Right ventricle myocardium superior (tissue), 1 donor: ENCODE measurements around the gene CNTROB. TPM values are rescaled to one million over a fixed set of nuclear protein-coding genes. Genes with fewer than 3 reads are reported as not detected.
A peak's percentile ranks its signal among the peaks of the same experiment; 100 is the strongest.

ENCODE experiments used
- ATAC-seq: fragments of 200-7000 bp; cut with Tn5 transposase; one replicate; pipeline ENCODE4 v1.9.1; 2020; ENCODE audit warnings: mild to moderate bottlenecking; ENCODE audit not compliant: poor library complexity
- DNase-seq: peaks from one replicate; pipeline ENCODE4 v3.0.0-alpha.2; 2020
- intact Hi-C: fragments of 100-400 bp; cut with DNase I; formaldehyde crosslinking; loops from one replicate; pipeline ENCODE4 v1.11.2; 2022
- total RNA-seq: library from RNA; stranded (reverse); fragmentation: NEBNext Ultra II Directional; extraction: Animal tissue kit (Norgen Biotek cat#: 25700); gene quantifications from one replicate; pipeline ENCODE4 v1.2.1, GENCODE V29; 2021
- donor health status: DM: no; HTN: yes; CAD: no; lungs with severe emphysema.

Gene CNTROB
- total RNA-seq, 1 donor from 2014 or later: 8.8 TPM

DNA sequence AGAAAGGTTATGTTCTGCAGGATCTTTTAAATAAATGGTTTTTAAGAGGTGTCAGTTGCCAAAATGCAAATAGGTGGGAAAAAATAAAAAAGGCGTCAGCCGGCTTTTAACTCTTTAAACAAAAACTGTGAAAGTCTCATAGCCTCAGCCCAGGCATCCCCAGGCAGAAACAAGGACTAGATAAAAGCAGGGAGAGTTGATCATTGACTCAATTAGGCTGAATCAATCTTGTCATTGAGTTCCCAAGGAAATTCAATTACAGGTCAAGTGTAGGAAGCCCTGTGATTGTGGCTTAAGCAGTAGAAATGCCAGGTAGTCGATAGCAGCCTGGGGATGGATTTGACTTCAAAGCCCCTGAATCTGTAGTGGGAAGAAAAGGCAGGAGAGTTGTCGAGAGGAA, 39.6 kb downstream of the CNTROB start:
- DNase-seq (no peak), ATAC-seq (no peak)
- intact Hi-C loops: no loop called here

DNA sequence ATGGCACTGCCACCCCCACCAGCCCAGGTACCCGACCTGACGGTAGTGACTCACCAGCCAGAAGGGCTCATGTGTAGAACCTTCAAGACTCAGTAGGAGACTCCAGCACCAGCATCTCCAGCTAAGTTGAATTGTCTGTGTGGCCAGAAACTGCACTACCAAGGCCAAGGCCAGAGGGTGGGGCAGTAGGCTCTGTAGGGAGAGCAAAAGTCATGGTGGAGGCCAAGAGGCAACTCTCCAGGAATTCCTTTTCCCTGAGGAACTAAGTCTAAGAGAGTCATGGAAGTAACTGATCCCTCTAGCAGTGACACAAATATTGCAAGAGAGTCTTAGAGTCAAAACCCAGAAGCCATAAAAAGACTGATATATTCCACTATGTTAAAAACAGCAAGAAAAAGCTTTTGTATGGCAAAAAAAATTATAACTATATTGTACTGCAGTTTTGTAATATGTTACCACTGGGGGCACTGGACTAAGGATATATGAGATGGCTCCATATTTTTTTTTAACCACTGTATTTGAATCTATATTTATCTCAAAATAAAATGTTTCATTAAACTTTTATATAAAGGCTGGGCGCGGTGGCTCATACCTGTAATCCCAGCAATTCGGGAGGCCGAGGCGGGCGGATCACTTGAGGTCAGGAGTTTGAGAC, 40.3 kb downstream of the CNTROB start:
- intact Hi-C loops: no loop called here
- DNase-seq: no peak

DNA sequence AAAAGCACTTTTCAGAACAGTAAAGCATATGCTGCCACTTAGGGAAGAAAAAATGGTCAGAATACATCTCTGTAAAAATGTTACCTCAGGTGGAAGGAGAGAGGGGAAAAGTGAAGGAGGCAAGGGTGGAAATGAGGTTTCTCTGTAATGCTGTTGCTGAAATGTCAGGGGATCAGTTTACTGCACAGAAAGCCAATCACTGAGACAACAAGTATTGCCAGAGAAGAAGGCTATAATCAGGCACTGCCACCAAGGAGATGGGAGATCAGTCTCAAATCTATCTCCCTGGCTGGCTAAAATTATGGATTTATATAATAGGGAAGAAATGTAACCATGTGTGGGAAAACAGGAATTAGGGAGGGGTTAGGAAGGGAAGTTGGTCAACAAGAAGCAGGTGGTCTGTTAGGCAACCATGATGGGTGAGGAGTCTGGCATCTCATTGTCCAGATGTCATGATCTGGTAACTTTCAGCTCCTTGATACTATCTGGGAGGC, 42.7 kb downstream of the CNTROB start:
- ATAC-seq (no peak), DNase-seq (no peak)
- intact Hi-C loops: no loop called here

More for the DNA sequence above, 40.3 kb downstream of the CNTROB start:
- ATAC-seq: peak; percentile 51

- intact Hi-C loops: no loop called here
- no peak for ATAC-seq
- no peak for DNase-seq
These were observed 45.0 kb downstream of the CNTROB start for GRCh38 chr17:7977039-7977438.

DNA sequence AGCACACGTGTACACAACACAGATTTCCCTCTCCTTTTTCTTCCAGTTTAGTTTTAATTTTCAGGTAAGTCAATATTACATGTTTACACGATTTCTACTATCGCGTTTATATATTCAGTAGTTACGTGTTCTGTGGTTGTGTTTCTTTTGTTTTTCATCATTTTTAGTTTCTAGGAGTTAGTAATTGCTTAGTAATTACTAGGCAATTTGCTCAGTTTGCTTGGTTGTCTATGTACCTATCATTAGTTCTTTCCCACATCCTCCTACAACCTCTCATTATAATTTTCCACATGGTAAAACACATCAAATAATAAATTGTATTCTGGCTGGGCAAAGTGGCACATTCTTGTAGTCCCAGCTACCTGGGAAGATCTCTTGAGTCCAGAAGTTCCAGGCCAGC, 45.8 kb downstream of the CNTROB start:
- ATAC-seq (no peak), DNase-seq (no peak)
- intact Hi-C loops: no loop called here

DNA sequence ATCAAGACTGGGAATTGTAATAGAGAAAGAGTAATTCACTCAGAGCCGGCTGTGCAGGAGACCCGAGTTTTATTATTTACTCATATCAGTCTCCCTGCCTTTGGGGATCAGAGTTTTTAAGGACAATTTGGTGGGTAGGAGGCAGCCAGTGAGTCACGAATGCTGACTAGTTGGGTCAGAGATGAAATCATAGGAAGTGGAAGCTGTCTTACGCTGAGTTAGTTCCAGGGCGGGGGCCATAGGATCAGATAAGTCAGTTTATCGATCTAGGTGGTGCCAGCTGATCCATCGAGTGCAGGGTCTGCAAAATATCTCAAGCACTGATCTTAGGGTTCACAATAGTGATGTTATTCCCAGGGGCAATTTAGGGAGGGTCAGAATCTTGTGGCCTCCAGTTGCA, 50.2 kb downstream of the CNTROB start:
- no peak for ATAC-seq
- no peak for DNase-seq
- intact Hi-C loops: no loop called here

DNA sequence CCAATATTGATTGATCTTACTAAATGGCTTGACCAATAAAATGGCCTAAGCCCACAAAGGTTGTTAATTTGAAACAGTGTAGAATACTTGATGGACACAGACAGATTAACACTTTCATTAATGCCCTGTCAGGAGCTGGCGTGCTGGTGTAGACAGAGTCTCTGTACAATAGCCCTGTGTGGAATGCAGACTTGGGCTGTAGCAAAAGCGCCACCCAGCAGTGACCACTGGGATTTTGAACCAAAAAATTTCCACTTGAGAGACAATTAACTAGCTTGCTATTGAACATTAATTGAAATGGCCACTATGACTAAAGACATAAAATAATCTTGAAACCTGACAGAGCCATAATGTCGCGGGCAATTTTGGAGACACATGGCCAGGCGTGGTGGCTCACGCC, 50.7 kb downstream of the CNTROB start:
- intact Hi-C loops: no loop called here
- ATAC-seq: no peak
- no peak for DNase-seq

GRCh38 chr17:7984904-7985303, 52.9 kb downstream of the CNTROB start:
- DNase-seq (no peak), ATAC-seq (no peak)
- intact Hi-C loops: no loop called here

- DNase-seq: no peak
- ATAC-seq: no peak
- intact Hi-C loops: no loop called here
These were observed 55.3 kb downstream of the CNTROB start for GRCh38 chr17:7987112-7987893.

DNA sequence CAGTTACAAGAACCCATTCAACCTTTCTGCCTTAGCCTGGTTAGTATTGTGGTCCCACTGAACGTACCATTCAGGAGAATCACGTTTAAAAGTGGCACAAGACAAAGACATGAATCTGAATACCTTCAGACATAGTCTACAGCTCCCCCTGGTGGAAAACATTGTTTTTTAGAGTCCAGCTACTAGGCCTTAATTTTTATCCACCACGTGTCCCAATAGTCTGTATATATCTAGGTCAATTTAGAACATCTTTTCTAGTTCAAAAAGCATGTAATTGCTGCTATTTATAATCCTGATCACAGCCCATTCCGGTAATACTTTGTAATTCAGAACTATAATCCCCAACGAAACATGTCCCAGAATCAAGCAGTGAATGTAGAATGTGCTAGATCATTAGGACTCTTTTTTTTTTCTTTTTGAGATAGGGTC, 56.8 kb downstream of the CNTROB start:
- DNase-seq: no peak
- ATAC-seq: peak; percentile 85
- intact Hi-C loops: loop anchor here (2.0 kb wide), 2 partner anchors 74 to 126 kb away; no protein-coding TSS in a partner anchor

DNA sequence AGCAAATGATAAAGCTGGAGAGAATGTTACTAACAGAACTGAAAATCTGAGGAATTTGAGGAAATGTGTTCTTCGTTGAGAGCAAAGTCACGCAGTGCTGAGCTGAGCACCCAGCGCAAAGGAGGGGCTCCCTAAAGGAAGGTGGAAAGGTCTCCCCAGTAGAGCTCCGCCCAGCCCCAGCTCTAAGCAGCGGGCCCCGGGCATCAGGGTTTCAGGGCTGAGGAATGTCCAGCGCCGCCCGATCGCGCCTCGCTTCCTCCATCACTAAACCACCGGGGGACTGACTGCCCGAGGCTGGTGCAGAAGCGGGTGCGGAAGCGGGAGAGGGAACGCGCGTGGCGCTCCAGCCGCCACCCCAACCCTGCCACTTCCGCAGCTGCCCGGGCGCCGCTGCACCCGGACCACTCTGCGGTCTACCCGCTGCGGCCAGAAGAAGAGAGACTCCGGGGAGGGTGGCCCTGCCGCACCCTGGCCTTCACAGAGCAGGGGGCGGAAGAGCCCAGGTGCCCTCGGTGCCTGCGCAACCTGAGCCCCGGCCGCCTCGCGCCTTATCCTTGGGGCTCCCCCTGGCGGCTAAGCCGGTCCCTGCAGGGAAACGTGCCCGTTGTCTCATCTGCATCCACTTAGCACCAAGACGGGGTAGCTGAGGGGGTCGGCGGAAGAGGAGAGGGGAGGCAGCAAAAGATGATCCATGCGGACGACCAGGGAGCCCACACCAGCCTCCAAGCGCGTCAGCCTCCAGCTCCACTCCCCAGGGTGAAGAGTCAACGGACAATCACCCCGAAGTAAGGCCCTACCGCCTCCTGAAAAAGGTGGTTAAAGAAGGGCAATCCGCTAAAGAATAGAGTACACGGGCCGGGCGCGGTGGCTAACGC, 58.0 kb downstream of the CNTROB start:
- intact Hi-C loops: loop anchor here (2.0 to 10.0 kb wide), 3 partner anchors 75 to 245 kb away; no protein-coding TSS in a partner anchor
- ATAC-seq (peak; percentile 91), DNase-seq (peak; percentile 92)

GRCh38 chr17:7992516-7992915, 60.5 kb downstream of the CNTROB start:
- no peak for DNase-seq
- intact Hi-C loops: loop anchor here (10.0 kb wide), 1 partner anchor 248 kb away; no protein-coding TSS in a partner anchor
- ATAC-seq: no peak

- no peak for ATAC-seq
- DNase-seq: no peak
- intact Hi-C loops: loop anchor here (10.0 kb wide), 1 partner anchor 248 kb away; no protein-coding TSS in a partner anchor
These were observed 60.9 kb downstream of the CNTROB start for GRCh38 chr17:7992924-7993323.

DNA sequence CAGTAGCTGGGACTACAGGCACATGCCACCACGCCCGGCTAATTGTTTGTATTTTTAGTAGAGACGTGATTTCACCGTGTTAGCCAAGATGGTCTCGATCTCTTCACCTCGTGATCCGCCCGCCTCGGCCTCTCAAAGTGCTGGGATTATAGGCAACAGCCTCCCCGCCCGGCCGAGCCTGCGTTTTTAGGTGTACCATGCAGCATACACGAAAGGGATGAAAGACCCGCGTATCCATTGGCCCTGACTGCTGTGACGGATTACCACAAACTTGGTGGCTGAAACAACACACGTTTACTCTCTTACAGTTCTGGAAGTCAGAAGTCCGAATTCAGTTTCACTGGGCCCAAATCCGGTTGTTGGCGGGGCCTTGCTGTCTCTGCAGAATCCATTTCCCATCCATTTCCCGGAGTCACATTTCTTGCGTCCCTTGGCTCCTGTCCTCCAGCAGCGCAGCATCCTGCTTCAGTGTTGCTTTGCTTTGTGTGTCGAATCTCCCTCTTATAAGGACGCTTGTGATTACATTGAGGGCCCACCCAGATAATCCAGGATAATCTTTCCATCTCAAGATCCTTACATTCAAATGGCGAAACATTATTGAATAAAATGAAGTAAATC, 62.1 kb downstream of the CNTROB start:
- intact Hi-C loops: loop anchor here (10.0 kb wide), 1 partner anchor 249 kb away; no protein-coding TSS in a partner anchor
- ATAC-seq: no peak
- no peak for DNase-seq

- DNase-seq (no peak), ATAC-seq (no peak)
- intact Hi-C loops: loop anchor here (10.0 kb wide), 1 partner anchor 251 kb away; no protein-coding TSS in a partner anchor
These were observed 63.7 kb downstream of the CNTROB start for GRCh38 chr17:7995724-7996123.

GRCh38 chr17:7997186-7997585, 65.2 kb downstream of the CNTROB start:
- intact Hi-C loops: loop anchor here (10.0 kb wide), 1 partner anchor 252 kb away; no protein-coding TSS in a partner anchor
- ATAC-seq (peak; percentile 97), DNase-seq (no peak)
